Peyer's patch (tissue), 4 donors: ENCODE measurements around the gene TSPAN33. TPM values are rescaled to one million over a fixed set of nuclear protein-coding genes. Genes with fewer than 3 reads are reported as not detected.

ENCODE experiments used
- DNase-seq, 3 donors: peaks; one replicate each; pipeline ENCODE4 v3.0.0-alpha.2; 2017 to 2019
- H3K27ac ChIP-seq, 4 donors: fragments of 200-600 bp; sonication (generic); one replicate each; pipeline ENCODE4 v1.5.1; 2016 to 2019
- H3K27me3 ChIP-seq, 2 donors: fragments of 200-600 bp; sonication (generic); one replicate each; pipeline ENCODE4 v1.5.1; 2019
- H3K36me3 ChIP-seq, 3 donors: fragments of 200-600 bp; sonication (generic); one replicate each; pipeline ENCODE4 v1.5.1; 2016 to 2019
- H3K4me1 ChIP-seq, 4 donors: fragments of 200-600 bp; sonication (generic); one replicate each; pipeline ENCODE4 v1.5.1; 2016 to 2019
- H3K4me3 ChIP-seq, 4 donors: fragments of 200-600 bp; sonication (generic); 1 replicate in 3 of 4; 2 replicates in 1 of 4; pipeline ENCODE4 v1.5.1; 2016 to 2019; ENCODE audit warnings: mild to moderate bottlenecking in 1 of 4
- H3K9me3 ChIP-seq, 4 donors: fragments of 200-600 bp; sonication (generic); one replicate each; pipeline ENCODE4 v1.5.1; 2016 to 2019; ENCODE audit warnings: mild to moderate bottlenecking in 1 of 4
- POLR2A ChIP-seq, 2 donors: fragments of 450-650 bp; IDR thresholded peaks; one replicate each; pipeline ENCODE4 v1.5.1; 2017; ENCODE audit warnings: antibody characterized with exemption in 2 of 2, mild to moderate bottlenecking in 2 of 2, moderate library complexity in 2 of 2
- total RNA-seq, 4 donors: library from RNA; depleted of rRNA; stranded (reverse); fragments of >200 nt; gene quantifications; one replicate each; pipeline ENCODE4 v1.1.0, GENCODE V29; 2016
- TF ChIP-seq, protein P1 (sequence below), 6 experiments: fragments of 450-650 bp in 4 of 6; fragments of 200-600 bp in 2 of 6; sonication (generic) in 1 of 6; IDR thresholded peaks; one replicate each; pipeline ENCODE4 v1.5.1; 2017 to 2019; ENCODE audit warnings: antibody characterized with exemption in 6 of 6, mild to moderate bottlenecking in 3 of 6, moderate library complexity in 1 of 6

Gene TSPAN33
- total RNA-seq, 4 donors from 2014 or later: 1.0 to 28.9 (median 3.5) TPM

DNA sequence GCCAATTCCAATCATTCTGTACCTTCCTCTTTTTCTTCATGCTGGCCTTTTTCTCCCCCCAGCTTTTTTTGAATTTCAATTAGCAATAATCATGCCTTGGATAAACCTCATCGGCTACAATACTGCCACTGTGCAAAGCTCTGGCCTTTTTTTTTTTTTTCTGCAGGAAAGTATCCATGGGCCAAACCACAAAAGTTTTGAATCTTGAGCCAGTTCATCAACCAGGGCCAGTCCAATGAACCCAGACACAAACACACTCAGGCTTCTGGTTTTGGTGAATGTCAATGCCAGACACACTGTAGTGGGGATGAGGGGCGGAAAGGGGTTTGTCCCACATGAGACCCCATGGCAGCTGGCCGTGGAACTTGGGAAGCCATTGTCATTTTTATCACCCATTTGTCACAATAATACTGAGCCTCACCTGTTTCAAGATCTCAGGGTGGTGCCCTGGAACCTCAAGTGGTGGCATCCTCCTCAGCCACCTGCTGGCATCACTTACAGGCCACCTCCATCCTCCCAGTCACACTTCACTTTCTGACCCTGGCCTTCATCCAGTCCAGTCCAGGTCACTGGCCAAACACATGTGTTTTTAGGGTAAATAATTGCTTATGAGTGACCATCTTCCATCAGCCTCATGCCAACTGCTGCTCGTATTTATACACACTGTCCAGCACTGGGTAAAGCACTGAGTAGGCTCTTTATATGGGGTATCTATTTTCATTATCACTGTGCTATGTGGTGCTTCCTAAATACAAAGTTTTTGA, 40.8 kb upstream of the TSPAN33 start:
- Histone ChIP-seq H3K9me3 (no peaks in the 10 kb centered on the region), H3K27ac (peak overlapping the region in 1 of 4 donors; percentile 60), H3K36me3 (no peaks in the 10 kb centered on the region), H3K4me3 (no peak overlapping the region), H3K27me3 (no peaks in the 10 kb centered on the region), H3K4me1 (peaks cover 0 to 36% (median 2%) of the 10 kb centered on the region in 4 donors)
- no peak for DNase-seq
- TF ChIP-seq, protein P1, sequence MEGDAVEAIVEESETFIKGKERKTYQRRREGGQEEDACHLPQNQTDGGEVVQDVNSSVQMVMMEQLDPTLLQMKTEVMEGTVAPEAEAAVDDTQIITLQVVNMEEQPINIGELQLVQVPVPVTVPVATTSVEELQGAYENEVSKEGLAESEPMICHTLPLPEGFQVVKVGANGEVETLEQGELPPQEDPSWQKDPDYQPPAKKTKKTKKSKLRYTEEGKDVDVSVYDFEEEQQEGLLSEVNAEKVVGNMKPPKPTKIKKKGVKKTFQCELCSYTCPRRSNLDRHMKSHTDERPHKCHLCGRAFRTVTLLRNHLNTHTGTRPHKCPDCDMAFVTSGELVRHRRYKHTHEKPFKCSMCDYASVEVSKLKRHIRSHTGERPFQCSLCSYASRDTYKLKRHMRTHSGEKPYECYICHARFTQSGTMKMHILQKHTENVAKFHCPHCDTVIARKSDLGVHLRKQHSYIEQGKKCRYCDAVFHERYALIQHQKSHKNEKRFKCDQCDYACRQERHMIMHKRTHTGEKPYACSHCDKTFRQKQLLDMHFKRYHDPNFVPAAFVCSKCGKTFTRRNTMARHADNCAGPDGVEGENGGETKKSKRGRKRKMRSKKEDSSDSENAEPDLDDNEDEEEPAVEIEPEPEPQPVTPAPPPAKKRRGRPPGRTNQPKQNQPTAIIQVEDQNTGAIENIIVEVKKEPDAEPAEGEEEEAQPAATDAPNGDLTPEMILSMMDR (IDR thresholded peaks at IDR 0.05): no peak
- TF ChIP-seq POLR2A (IDR thresholded peaks at IDR 0.05): no peak

DNA sequence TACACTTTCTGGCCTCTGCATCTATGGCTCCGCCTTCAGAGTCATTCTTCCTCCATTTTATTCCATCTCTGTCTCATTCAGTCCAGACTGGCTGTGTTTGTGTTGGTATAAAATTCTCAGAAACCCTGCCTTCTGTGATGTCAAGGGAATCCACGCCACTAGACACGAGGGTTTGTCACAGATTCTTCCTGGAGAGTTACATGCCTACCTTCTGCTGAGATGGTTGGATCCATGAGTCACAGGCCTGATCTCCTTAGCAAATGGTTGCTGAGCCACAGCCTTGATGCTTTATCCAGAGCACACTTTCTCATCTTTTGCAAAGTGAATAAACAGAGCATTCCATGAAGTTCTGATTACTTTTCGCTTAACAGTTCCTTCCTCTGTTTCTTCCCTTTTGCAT, 35.9 kb upstream of the TSPAN33 start:
- Histone ChIP-seq H3K27ac (no peak overlapping the region), H3K4me3 (no peak overlapping the region), H3K27me3 (no peaks in the 10 kb centered on the region), H3K9me3 (no peaks in the 10 kb centered on the region), H3K36me3 (no peaks in the 10 kb centered on the region), H3K4me1 (peaks cover 0 to 3% (median 0%) of the 10 kb centered on the region in 4 donors)
- TF ChIP-seq, protein P1 (IDR thresholded peaks at IDR 0.05): no peak
- no peak for TF ChIP-seq POLR2A (IDR thresholded peaks at IDR 0.05)
- DNase-seq: no peak

DNA sequence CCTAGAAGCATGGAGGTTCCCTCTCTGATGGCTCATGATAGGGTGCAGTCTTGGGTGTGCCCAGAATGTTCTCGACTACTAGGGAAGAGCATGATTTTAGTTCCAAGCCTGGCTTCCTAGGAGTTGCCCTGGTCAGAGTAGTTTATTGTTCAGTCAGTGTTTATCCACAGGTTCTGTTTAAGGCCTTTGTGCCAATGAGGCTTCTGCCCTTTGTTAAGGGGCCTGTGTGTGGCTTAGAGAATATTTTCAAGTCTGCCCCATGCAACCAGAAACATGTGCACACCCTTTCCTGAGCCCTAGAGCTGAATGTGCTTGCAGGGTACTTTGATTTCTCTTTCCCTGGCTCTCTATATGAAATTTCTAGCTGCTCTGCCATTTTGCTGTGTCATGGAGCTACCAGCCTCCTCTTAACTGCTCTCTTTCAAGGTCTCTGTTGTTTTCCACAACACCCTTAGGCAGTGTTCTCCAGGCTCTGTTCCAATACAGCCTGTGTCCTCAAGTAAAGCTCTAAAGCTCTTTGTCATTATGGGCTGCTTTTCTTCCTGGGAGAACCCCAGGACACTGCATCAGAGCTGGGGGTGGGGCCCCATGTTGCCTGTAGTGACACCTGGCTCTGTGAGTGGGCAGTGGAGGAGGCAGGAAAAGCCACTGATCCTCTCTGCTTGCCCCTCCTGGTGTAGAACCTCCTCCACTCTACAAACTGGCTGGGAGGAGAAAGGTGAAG, 34.1 kb upstream of the TSPAN33 start:
- H3K27ac ChIP-seq: no peak overlapping the region

DNA sequence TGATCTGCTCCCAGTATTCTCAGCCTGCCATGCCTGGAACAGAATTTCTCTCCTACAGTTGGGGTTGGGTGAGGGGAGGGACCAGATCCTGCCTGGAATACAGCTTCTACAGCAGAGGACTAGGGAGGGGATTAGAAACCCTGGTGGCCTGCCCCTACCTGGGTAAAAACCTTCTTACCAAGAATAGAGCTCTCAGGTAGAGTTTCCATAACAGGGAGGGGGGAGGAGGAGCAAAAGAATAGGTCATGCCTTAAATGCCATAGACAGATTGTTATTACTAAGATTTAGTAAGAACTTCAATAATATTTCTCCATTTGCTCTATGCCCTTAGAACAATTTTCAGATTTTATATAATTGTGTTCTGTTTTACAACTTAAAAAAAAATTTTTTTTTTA, 33.5 kb upstream of the TSPAN33 start:
- Histone ChIP-seq H3K4me1 (no peaks in the 10 kb centered on the region), H3K27me3 (no peaks in the 10 kb centered on the region), H3K4me3 (no peak overlapping the region), H3K36me3 (no peaks in the 10 kb centered on the region), H3K27ac (no peak overlapping the region), H3K9me3 (no peaks in the 10 kb centered on the region)
- DNase-seq: no peak
- no peak for TF ChIP-seq POLR2A (IDR thresholded peaks at IDR 0.05)
- TF ChIP-seq, protein P1 (IDR thresholded peaks at IDR 0.05): no peak

More for the DNA sequence above, 34.1 kb upstream of the TSPAN33 start:
- DNase-seq: no peak
- no peaks in the 10 kb centered on the region for H3K27me3 ChIP-seq
- no peak for TF ChIP-seq POLR2A (IDR thresholded peaks at IDR 0.05)
- TF ChIP-seq, protein P1 (IDR thresholded peaks at IDR 0.05): no peak
- no peaks in the 10 kb centered on the region for H3K36me3 ChIP-seq
- H3K9me3 ChIP-seq: no peaks in the 10 kb centered on the region
- H3K4me3 ChIP-seq: no peak overlapping the region
- H3K4me1 ChIP-seq: no peaks in the 10 kb centered on the region

DNA sequence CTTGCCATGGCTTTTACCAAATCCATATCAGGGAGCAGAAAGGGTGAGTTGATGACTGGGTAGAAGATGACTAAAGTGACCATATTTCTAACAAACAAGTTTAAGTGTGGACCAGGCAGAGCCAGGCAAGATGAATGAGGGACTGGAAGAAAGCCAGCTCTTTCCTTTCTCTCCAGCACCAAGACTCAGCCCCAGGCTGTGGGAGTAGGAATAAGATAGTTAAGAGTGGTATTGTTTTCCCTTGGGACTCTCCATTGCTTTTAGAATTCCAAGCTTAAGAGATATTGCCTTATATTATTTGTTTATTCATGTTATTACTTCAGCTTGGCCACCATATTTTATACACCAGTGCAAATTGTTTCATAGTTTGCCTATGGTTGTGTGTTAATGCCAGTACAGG, 28.8 kb upstream of the TSPAN33 start:
- DNase-seq: no peak
- no peaks in the 10 kb centered on the region for H3K4me1 ChIP-seq
- no peaks in the 10 kb centered on the region for H3K9me3 ChIP-seq
- H3K27me3 ChIP-seq: no peaks in the 10 kb centered on the region
- H3K4me3 ChIP-seq: no peak overlapping the region
- no peaks in the 10 kb centered on the region for H3K36me3 ChIP-seq
- TF ChIP-seq POLR2A (IDR thresholded peaks at IDR 0.05): no peak
- TF ChIP-seq, protein P1 (IDR thresholded peaks at IDR 0.05): no peak
- no peak overlapping the region for H3K27ac ChIP-seq
